ENCODE data around the gene TSSC4.

Gene TSSC4

GRCh38 chr11:2382936-2383851, 17.4 kb upstream of the TSSC4 start:
- Mint-ChIP-seq H3K4me1 (peaks cover 31% of the 10 kb centered on the region), H3K27me3 (ENCODE audit: low read depth) (no peaks in the 10 kb centered on the region), H3K9me3 (no peaks in the 10 kb centered on the region), H3K4me3 (peak overlapping the region; percentile 41 to 66 (median 50)), H3K36me3 (ENCODE audit: low read depth) (no peaks in the 10 kb centered on the region), H3K27ac (peak overlapping the region in 1 of 3 experiments; percentile 75)
- no peak for TF ChIP-seq CTCF (IDR thresholded peaks at IDR 0.05; ENCODE audit: unreplicated experiment in 3 of 3)

GRCh38 chr11:2383852-2384804, 16.4 kb upstream of the TSSC4 start:
- H3K27ac Mint-ChIP-seq: peak overlapping the region; percentile 66 to 90 (median 75)
- no peaks in the 10 kb centered on the region for H3K9me3 Mint-ChIP-seq
- H3K36me3 Mint-ChIP-seq (ENCODE audit: low read depth): no peaks in the 10 kb centered on the region
- H3K4me1 Mint-ChIP-seq: peaks cover 30% of the 10 kb centered on the region
- TF ChIP-seq CTCF (IDR thresholded peaks at IDR 0.05; ENCODE audit: unreplicated experiment in 3 of 3): no peak
- H3K27me3 Mint-ChIP-seq (ENCODE audit: low read depth): no peaks in the 10 kb centered on the region
- H3K4me3 Mint-ChIP-seq: peak overlapping the region in 2 of 3 experiments; percentile 48 to 56

GRCh38 chr11:2385156-2386151, 15.1 kb upstream of the TSSC4 start:
- no peaks in the 10 kb centered on the region for H3K27me3 Mint-ChIP-seq (ENCODE audit: low read depth)
- peaks cover 5% of the 10 kb centered on the region for H3K36me3 Mint-ChIP-seq (ENCODE audit: low read depth)
- H3K27ac Mint-ChIP-seq: peak overlapping the region; percentile 41 to 61 (median 42)
- no peaks in the 10 kb centered on the region for H3K9me3 Mint-ChIP-seq
- H3K4me3 Mint-ChIP-seq: no peak overlapping the region
- TF ChIP-seq CTCF (IDR thresholded peaks at IDR 0.05; ENCODE audit: unreplicated experiment in 3 of 3): no peak
- H3K4me1 Mint-ChIP-seq: peaks cover 37% of the 10 kb centered on the region

GRCh38 chr11:2386591-2386990, 14.0 kb upstream of the TSSC4 start:
- H3K4me1 Mint-ChIP-seq: peaks cover 40% of the 10 kb centered on the region
- no peaks in the 10 kb centered on the region for H3K9me3 Mint-ChIP-seq
- TF ChIP-seq CTCF (IDR thresholded peaks at IDR 0.05; ENCODE audit: unreplicated experiment in 3 of 3): no peak
- peaks cover 5% of the 10 kb centered on the region for H3K36me3 Mint-ChIP-seq (ENCODE audit: low read depth)
- no peak overlapping the region for H3K27ac Mint-ChIP-seq
- no peak overlapping the region for H3K4me3 Mint-ChIP-seq
- H3K27me3 Mint-ChIP-seq (ENCODE audit: low read depth): no peaks in the 10 kb centered on the region

- Mint-ChIP-seq H3K27ac (no peak overlapping the region), H3K27me3 (ENCODE audit: low read depth) (no peaks in the 10 kb centered on the region), H3K4me1 (peaks cover 40% of the 10 kb centered on the region), H3K9me3 (no peaks in the 10 kb centered on the region), H3K36me3 (ENCODE audit: low read depth) (peaks cover 5% of the 10 kb centered on the region), H3K4me3 (no peak overlapping the region)
- no peak for TF ChIP-seq CTCF (IDR thresholded peaks at IDR 0.05; ENCODE audit: unreplicated experiment in 3 of 3)
Observed at GRCh38 chr11:2387266-2387987, 13.1 kb upstream of the TSSC4 start.
